SK-N-SH (cell line): ENCODE results near the gene ABAT. TPM values are rescaled to one million over a fixed set of nuclear protein-coding genes. Genes with fewer than 3 reads are reported as not detected.

Experiments used
- CTCF ChIA-PET: fragments of 300-600, 350-600 bp; formaldehyde crosslinking; extraction: SDS; loops from one replicate; lab custom pipeline; 2021; lab: Yijun Ruan, JAX
- POLR2A ChIA-PET: fragments of 350-600 bp; sonication (Branson Sonifier 250); formaldehyde crosslinking; extraction: SDS; loops from one replicate; lab custom pipeline; 2020; ENCODE audit warnings: antibody characterized with exemption, inconsistent platforms; lab: Yijun Ruan, JAX
- DNase-seq: peaks from one replicate; pipeline ENCODE4 v3.0.0; 2012
- H2AFZ ChIP-seq: fragments of 200-600 bp; sonication (generic); 2 replicates; pipeline ENCODE4 v1.8.1; 2016; ENCODE audit warnings: antibody characterized with exemption, mild to moderate bottlenecking, low read depth
- H3F3A ChIP-seq: fragments of 200-600 bp; sonication (generic); replicated peaks from 2 replicates; pipeline ENCODE3; 2016; ENCODE audit warnings: antibody characterized with exemption, mild to moderate bottlenecking; ENCODE audit not compliant: insufficient read depth
- H3K27ac ChIP-seq, 2 experiments: fragments of 200-500 bp in 1 of 2; fragments of 200-600 bp in 1 of 2; sonication (Bioruptor generic) in 1 of 2; sonication (generic), shearing (Covaris generic) in 1 of 2; 2 replicates each; pipeline versions ENCODE4 v1.5.1 to v1.6.1; 2014 to 2016; ENCODE audit warnings: low read depth in 2 of 2, inconsistent platforms in 1 of 2, low read length in 1 of 2, mild to moderate bottlenecking in 1 of 2, mixed read lengths in 1 of 2
- H3K27me3 ChIP-seq: fragments of 200-600 bp; sonication (generic), shearing (Covaris generic); 2 replicates; pipeline ENCODE4 v1.6.1; 2016; ENCODE audit warnings: mixed run types; ENCODE audit not compliant: insufficient read depth
- H3K36me3 ChIP-seq, 2 experiments: fragments of 200-500 bp in 1 of 2; fragments of 200-600 bp in 1 of 2; sonication (Bioruptor generic) in 1 of 2; sonication (generic) in 1 of 2; replicated peaks in 1 of 2; 2 replicates each; pipeline versions ENCODE3 to v1.5.1; 2014 to 2016; ENCODE audit warnings: low read length in 1 of 2, mild to moderate bottlenecking in 1 of 2; ENCODE audit not compliant: insufficient read depth in 2 of 2, control insufficient read depth in 1 of 2
- H3K4me1 ChIP-seq, 2 experiments: fragments of 200-500 bp in 1 of 2; fragments of 200-600 bp in 1 of 2; sonication (Bioruptor generic) in 1 of 2; sonication (generic), shearing (Covaris generic) in 1 of 2; 2 replicates each; pipeline versions ENCODE4 v1.5.1 to v1.6.1; 2014 to 2016; ENCODE audit warnings: low read depth in 1 of 2, low read length in 1 of 2, mixed run types in 1 of 2; ENCODE audit not compliant: insufficient read depth in 2 of 2, control insufficient read depth in 1 of 2
- H3K4me2 ChIP-seq: fragments of 200-600 bp; sonication (generic), shearing (Covaris generic); 2 replicates; pipeline ENCODE4 v1.6.1; 2017; ENCODE audit warnings: mixed run types
- H3K4me3 ChIP-seq, 2 experiments: fragments of 200-500 bp in 1 of 2; fragments of 200-600 bp in 1 of 2; sonication (Bioruptor generic) in 1 of 2; sonication (generic), shearing (Covaris generic) in 1 of 2; 2 replicates each; pipeline versions ENCODE4 v1.5.1 to v1.8.1; 2014 to 2016; ENCODE audit warnings: low read depth in 2 of 2, inconsistent platforms in 1 of 2, low read length in 1 of 2, mild to moderate bottlenecking in 1 of 2, mixed read lengths in 1 of 2, moderate library complexity in 1 of 2
- H3K79me2 ChIP-seq: fragments of 200-600 bp; sonication (generic); 2 replicates; pipeline ENCODE4 v1.8.1; 2017; ENCODE audit warnings: mild to moderate bottlenecking; ENCODE audit not compliant: insufficient read depth
- H3K9ac ChIP-seq: fragments of 200-600 bp; sonication (generic); 2 replicates; pipeline ENCODE4 v1.6.1; 2017; ENCODE audit warnings: mixed run types
- H3K9me2 ChIP-seq: fragments of 200-600 bp; sonication (generic); 2 replicates; pipeline ENCODE4 v1.6.1; 2017; ENCODE audit warnings: mixed run types
- H3K9me3 ChIP-seq: fragments of 200-600 bp; sonication (generic); 2 replicates; pipeline ENCODE4 v1.6.1; 2017; ENCODE audit warnings: mixed run types, mild to moderate bottlenecking, moderate library complexity
- H4K20me1 ChIP-seq: fragments of 200-600 bp; sonication (generic); 2 replicates; pipeline ENCODE4 v1.6.1; 2017; ENCODE audit warnings: mild to moderate bottlenecking, mixed run types; ENCODE audit not compliant: insufficient read depth
- CHD2 ChIP-seq: fragments of 150-350 bp; IDR thresholded peaks from 2 replicates; pipeline ENCODE4 v1.6.1; 2018; ENCODE audit warnings: low read length; ENCODE audit not compliant: partially characterized antibody
- EP300 ChIP-seq, 2 experiments: IDR thresholded peaks; 2 replicates each; pipeline versions ENCODE4 v1.4.0 to v1.6.1; 2012; ENCODE audit warnings: borderline replicate concordance in 1 of 2, low read depth in 1 of 2, low read length in 1 of 2
- FOSL2 ChIP-seq: IDR thresholded peaks from 2 replicates; pipeline ENCODE4 v1.4.0; 2012; ENCODE audit warnings: low read depth, mild to moderate bottlenecking, moderate library complexity, borderline replicate concordance
- FOXM1 ChIP-seq: IDR thresholded peaks from 2 replicates; pipeline ENCODE4 v1.4.0; 2012; ENCODE audit warnings: low read depth, mild to moderate bottlenecking
- JUND ChIP-seq: IDR thresholded peaks from 2 replicates; pipeline ENCODE4 v1.4.0; 2012
- NFIC ChIP-seq: IDR thresholded peaks from 2 replicates; pipeline ENCODE4 v1.4.0; 2012; ENCODE audit warnings: borderline replicate concordance
- NRF1 ChIP-seq: IDR thresholded peaks from 2 replicates; pipeline ENCODE4 v1.6.1; 2012; ENCODE audit warnings: low read depth, mild to moderate bottlenecking, low read length
- RAD21 ChIP-seq: IDR thresholded peaks from 2 replicates; pipeline ENCODE4 v1.6.1; 2012; ENCODE audit warnings: mild to moderate bottlenecking, low read length
- RCOR1 ChIP-seq: fragments of 150-350 bp; IDR thresholded peaks from 2 replicates; pipeline ENCODE4 v1.6.1; 2017; ENCODE audit warnings: antibody characterized with exemption, low read length
- REST ChIP-seq: IDR thresholded peaks from 2 replicates; pipeline ENCODE4 v1.6.1; 2012; ENCODE audit warnings: mild to moderate bottlenecking, low read depth, low read length, moderate library complexity
- RXRA ChIP-seq: IDR thresholded peaks from 2 replicates; pipeline ENCODE4 v1.4.0; 2012; ENCODE audit warnings: low read depth, mild to moderate bottlenecking, borderline replicate concordance
- SIN3A ChIP-seq: IDR thresholded peaks from 2 replicates; pipeline ENCODE4 v1.6.1; 2012; ENCODE audit warnings: low read depth, mild to moderate bottlenecking, low read length, moderate library complexity, borderline replicate concordance
- TEAD4 ChIP-seq: IDR thresholded peaks from 2 replicates; pipeline ENCODE4 v1.4.0; 2012; ENCODE audit warnings: mild to moderate bottlenecking, borderline replicate concordance; ENCODE audit not compliant: insufficient read depth
- USF1 ChIP-seq: IDR thresholded peaks from 2 replicates; pipeline ENCODE4 v1.4.0; 2012; ENCODE audit warnings: low read depth, borderline replicate concordance
- USF2 ChIP-seq: fragments of 150-350 bp; IDR thresholded peaks from 2 replicates; pipeline ENCODE4 v1.6.1; 2017; ENCODE audit warnings: antibody characterized with exemption, low read length, low read depth, borderline replicate concordance
- WGBS: methylation state at CpG from one replicate; pipeline ENCODE4 v1.1.6; 2017; ENCODE audit warnings: low lambda C conversion rate; 5-methylcytosine and 5-hydroxymethylcytosine counted together
- polyA plus RNA-seq, 3 experiments: library from polyadenylated mRNA; depleted of rRNA; stranded (reverse); fragments of >200 nt; gene quantifications; 2 replicates each; pipeline ENCODE4 v1.2.3, GENCODE V29; 2012
- TF ChIP-seq, protein P1 (sequence below): IDR thresholded peaks from 2 replicates; pipeline ENCODE4 v1.4.0; 2012; ENCODE audit warnings: low read depth

The ABAT gene
- polyA plus RNA-seq, 1 of the 3 experiments (the other 2 are of a cell fraction), result 4.7 TPM

DNA sequence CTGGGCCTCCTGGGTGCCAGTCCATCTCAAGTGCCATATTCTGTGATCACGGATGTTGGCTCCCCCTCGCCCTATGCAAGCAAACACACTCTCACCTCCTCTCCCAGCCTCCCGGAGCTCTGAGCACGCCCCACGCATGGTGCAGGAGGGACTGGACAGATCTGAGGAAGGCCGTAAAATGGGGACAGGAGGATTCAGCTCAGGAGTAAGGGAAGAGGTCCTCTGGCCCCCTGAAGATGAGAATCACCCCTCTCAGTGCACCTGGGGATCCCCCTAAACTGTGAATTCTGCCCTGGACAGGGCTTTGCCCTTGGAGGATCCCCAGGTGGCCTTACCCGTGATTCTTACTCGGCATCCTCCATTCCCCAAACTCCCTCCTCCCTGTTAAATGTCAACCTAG is 107.4 kb downstream of the ABAT start:
- TF ChIP-seq RCOR1 (no peak), RXRA (no peak), TEAD4 (no peak), RAD21 (no peak), FOXM1 (no peak), USF2 (no peak), USF1 (no peak), JUND (no peak), NRF1 (no peak), REST (no peak)
- TF ChIP-seq, protein P1, sequence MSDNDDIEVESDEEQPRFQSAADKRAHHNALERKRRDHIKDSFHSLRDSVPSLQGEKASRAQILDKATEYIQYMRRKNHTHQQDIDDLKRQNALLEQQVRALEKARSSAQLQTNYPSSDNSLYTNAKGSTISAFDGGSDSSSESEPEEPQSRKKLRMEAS, result no peak
- TF ChIP-seq, all 33 proteins: peak for 0

GRCh38 chr16:8782673-8783072 is 108.3 kb downstream of the ABAT start:
- no peaks in the 10 kb centered on the region for H3F3A ChIP-seq
- ChIA-PET CTCF (no interaction called here), POLR2A (no interaction called here)
- TF ChIP-seq RAD21, result no peak
- no peak for TF ChIP-seq CHD2
- no peak for TF ChIP-seq FOSL2
- TF ChIP-seq RCOR1, result no peak
- no peak for TF ChIP-seq EP300 (IDR thresholded peaks at IDR 0.05; ENCODE audit: borderline replicate concordance in 1 of 2, low read depth in 1 of 2, low read length in 1 of 2)
- no peak for TF ChIP-seq NFIC
- no peak for TF ChIP-seq SIN3A
- no peaks in the 10 kb centered on the region for H3K9me3 ChIP-seq
- 40% methylated on average over 6 of the region's 6 CpGs for WGBS
- no peak overlapping the region for H3K4me2 ChIP-seq
- no peaks in the 10 kb centered on the region for H3K4me1 ChIP-seq
- no peaks in the 10 kb centered on the region for H3K36me3 ChIP-seq
- H3K9ac ChIP-seq, result no peak overlapping the region
- H4K20me1 ChIP-seq, result no peaks in the 10 kb centered on the region
- no peak overlapping the region for H2AFZ ChIP-seq
- no peaks in the 10 kb centered on the region for H3K27me3 ChIP-seq
- H3K79me2 ChIP-seq, result no peaks in the 10 kb centered on the region
- no peak overlapping the region for H3K4me3 ChIP-seq
- no peak overlapping the region for H3K27ac ChIP-seq
- H3K9me2 ChIP-seq, result no peaks in the 10 kb centered on the region
- DNase-seq, result no peak

More for the DNA sequence above, 107.4 kb downstream of the ABAT start:
- Histone ChIP-seq H2AFZ (no peak overlapping the region), H3K9ac (no peak overlapping the region), H3F3A (no peaks in the 10 kb centered on the region), H3K9me2 (no peaks in the 10 kb centered on the region), H3K9me3 (no peaks in the 10 kb centered on the region), H3K4me3 (no peak overlapping the region), H3K79me2 (no peaks in the 10 kb centered on the region), H3K4me1 (no peaks in the 10 kb centered on the region), H3K36me3 (no peaks in the 10 kb centered on the region), H3K27me3 (no peaks in the 10 kb centered on the region), H4K20me1 (no peaks in the 10 kb centered on the region), H3K27ac (no peak overlapping the region), H3K4me2 (no peak overlapping the region)
- WGBS, result 80% methylated on average over 8 of the region's 8 CpGs
- POLR2A ChIA-PET, result no interaction called here
- DNase-seq, result no peak
- CTCF ChIA-PET, result interaction anchor here (0.6 to 5.8 kb wide), 4 partner anchors 98 to 227 kb away, joined by 3 to 30 read pairs (median 3); no protein-coding TSS in a partner anchor
